ENCODE results near the gene FAM107B. TPM values are rescaled to one million over a fixed set of nuclear protein-coding genes. Genes with fewer than 3 reads are reported as not detected.

FAM107B gene
- polyA plus RNA-seq, 4 donors, result 85.6 to 118 (median 114) TPM

DNA sequence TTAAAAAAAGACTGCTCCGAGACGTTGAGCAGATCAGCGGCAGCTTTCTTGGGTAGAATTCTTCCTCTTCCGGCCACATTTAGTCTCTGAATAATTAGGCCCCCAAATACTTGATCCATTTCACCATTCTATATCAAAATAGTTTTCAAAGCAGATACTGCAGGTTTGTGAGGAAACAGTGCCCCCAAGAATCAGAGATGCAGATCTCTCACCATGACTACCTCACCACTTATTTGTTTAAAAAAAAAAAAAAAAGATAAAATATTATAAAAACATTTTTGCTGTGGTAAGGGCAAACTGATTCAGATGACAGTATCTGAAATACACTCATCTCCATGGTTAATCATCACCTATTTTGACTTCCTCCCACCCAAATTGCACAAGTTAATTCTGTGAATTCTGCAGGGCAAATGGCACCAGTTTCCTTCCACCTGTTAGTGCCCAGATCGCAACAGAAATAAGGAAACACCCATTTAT is 210.4 kb downstream of the FAM107B start:
- no peak for DNase-seq (ENCODE audit: low read depth in 4 of 4, low spot score in 3 of 4)

DNA sequence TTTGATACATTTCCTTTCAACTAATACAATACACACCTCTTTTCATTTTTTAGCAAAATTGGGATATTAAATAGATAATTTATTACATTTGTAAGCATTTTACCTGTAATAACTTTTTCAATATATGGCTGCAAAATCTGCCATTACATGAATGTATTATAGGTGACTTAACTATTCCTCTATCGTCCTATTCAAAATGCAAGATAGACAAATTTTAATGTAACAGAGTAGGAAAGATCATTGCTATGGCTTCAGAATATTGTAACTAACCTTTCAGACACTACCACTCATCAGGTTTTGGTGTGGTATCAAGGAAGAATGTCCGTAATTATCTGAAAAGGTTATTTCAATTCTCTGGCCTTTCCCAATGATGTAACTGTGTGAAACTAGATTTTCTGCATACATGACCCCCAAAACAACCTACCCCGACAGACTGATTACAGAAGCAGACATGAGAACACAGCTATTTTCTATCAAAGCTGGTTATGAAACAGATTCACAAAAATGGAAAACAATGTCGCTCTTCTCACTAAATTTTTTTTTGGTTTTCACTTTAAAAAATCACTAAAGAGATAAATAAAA is 211.2 kb downstream of the FAM107B start:
- DNase-seq (ENCODE audit: low read depth in 4 of 4, low spot score in 3 of 4), result no peak

DNA sequence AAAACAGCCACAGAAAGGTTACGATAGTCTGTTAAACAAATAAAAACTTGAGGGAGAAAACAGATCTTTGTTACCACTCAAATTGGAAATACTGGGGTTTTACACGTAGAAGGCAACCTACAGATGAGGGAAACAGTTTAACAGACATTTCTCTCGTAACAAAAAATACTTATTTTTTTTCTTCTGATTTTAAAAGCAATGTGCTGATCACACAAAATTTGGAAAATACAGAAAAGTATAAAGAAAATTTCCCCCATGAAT is 211.7 kb downstream of the FAM107B start:
- no peak for DNase-seq (ENCODE audit: low read depth in 4 of 4, low spot score in 3 of 4)

DNA sequence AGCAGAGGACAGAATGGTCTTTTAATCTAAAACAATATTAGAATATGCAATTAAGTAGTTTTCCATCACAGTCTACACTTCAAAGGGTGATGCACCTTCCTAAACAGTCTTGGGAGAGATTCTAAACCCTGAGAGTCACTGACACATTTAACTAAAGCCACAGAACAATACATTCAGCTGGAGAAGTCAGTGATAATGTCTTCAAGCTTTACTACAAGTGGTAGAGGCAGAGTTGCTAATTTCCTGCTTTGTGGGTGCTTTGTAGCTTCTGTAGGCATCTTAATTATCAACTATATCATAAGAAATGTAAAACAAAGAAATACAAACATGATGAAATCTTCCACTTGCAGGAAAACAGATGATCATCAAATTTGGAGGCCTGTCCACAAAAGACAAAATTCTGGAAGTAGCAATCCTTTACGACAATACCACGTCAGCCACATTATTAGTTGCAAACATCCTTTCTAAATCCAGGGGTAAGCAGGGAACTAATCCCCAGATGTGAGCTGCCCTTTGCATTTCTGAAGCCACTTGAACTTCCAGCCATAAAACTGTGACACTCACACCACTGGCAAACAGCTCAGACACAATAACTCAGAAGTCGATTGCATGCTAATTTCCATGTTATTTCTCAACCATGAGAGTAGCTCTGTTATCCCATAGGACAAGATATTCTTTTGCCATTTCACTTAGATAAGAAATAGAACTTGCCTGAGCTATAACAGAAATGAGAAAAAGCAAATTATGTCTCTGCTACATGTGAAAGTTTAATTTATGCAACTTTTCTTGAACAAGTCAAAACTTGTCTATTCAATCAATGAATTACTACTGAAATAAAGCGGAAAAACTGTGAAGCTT is 212.2 kb downstream of the FAM107B start:
- DNase-seq (ENCODE audit: low read depth in 4 of 4, low spot score in 3 of 4), result no peak

DNA sequence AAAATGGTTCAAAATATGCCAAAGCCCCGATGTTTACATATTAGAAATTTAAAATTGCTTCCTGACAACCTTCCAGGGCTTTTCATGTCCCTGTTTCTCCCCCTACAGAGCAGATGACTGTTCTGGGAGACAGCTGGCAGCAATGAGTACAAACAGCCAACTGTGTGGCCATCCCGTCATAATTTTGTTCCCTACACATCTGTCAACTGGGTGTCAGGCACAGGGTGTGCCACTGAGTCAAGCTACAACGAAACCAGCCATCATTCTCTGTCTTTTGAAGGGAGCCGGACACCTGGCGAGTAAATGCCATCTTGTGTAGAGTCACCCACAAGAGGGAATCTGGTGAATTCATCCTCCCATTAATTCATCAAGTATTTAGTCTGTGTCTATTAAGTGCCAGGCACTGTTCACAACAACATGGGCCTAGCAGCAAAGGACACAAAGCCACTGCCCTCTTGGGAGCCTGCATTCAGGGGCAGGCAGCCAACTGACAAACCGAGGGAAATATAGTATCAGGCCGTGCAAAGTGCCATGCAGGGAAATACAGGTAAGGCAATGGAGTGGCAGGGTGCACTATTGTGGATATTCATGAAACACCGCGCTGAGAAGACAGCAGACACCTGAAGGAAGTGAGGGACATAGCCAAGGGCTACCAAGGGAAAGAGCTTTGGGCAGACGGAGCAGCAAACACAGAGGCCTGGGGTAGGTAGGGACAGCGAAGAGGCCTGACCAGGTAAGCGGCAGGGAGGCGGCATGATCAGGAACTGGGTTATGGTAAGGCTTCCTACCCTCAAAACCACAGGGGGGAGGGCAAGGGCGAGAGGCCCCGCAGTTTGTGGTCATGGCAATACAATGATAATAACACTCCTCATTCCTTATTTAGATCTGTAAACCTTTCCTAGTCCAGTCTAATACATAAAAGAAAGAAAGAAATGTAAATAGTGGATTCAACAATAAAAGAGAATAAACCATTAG is 213.6 kb downstream of the FAM107B start:
- no peak for DNase-seq (ENCODE audit: low read depth in 4 of 4, low spot score in 3 of 4)

DNA sequence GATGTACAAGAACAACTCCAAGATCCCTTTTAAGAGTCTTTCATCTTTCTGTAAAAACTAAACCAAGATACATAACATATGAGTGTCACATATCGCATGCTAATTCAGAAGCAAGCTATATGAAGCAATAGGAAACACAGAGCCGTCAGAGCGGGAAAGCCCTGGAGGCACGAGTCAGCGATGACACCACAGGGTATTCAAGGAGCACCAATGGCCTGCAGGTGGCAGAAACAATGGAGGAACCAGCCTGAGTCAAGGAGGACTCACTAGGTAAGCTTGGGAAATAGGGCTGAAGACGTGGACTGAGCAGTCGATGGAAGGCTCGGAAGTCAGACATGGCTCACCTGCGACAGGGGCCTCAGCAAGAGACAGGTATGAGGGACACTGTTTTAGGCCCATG is 214.4 kb downstream of the FAM107B start:
- DNase-seq (ENCODE audit: low read depth in 4 of 4, low spot score in 3 of 4), result no peak

DNA sequence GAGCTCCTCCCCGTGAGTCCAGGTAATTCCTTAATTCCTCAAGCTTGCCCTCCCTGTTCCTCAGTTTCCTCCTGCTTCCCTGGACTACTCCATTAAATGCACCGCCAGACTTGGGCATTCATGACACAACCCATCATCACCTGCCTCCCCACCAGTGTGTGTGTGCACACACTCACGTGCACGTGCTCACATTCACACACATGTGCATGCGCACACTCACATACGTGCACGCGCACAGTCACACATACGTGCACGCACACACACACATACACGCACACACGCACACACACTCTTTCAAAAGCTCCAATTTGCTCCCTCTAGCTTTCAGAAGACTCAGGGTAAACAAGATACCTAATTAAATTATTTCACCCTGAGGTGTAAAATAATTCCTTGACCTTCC is 216.7 kb downstream of the FAM107B start:
- DNase-seq (ENCODE audit: low read depth in 4 of 4, low spot score in 3 of 4), result no peak

DNA sequence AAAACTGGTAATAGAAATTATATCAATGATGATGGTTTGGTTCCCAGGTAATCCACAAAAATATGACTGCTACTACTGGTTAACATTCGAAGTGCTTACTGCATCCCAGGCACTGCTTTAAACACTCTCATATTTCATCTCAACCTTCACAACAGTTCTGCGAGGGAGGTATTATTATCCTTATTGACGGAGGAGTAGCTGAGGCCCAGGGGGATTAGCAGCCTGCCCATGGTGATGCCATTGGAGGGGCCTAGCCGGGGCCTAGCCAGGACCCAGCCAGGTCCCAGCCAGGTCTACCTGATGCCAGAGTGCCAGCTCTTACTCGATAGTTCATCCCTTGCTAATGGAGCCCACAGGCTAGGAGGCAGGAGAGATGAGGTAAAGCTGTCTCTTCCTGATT is 217.1 kb downstream of the FAM107B start:
- DNase-seq (ENCODE audit: low read depth in 4 of 4, low spot score in 3 of 4), result no peak

DNA sequence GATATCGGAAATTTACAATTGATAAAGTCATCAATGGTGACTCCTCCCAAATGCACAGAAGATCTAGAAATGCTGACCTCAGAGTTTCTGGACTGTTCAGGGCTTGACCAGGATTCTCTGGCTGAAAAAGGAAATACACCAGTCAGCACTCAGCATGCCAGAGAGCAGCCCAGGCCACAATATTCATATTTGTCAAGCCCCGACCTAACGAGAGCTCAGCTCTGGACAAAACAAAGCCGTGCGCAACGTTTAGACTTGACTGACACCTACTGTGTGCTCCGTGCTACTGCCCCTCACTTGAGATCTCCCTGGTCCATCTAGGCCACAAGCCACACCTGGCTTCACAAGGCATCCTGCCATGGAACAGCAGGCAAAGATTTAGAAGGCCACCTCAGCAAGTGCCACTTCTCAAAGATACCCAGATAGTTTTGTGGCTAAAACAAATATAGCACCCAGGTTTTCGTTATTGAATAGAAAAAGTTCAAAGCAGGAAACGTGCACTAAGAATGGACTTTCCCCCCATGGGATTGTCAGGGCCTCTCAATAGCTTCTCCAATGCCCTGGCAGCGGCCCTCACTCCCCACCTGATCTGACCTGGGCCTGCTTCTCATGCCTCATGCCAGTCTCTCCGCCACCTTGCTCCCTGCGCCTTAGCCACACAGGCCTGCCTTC is 218.3 kb downstream of the FAM107B start:
- no peak for DNase-seq (ENCODE audit: low read depth in 4 of 4, low spot score in 3 of 4)

DNA sequence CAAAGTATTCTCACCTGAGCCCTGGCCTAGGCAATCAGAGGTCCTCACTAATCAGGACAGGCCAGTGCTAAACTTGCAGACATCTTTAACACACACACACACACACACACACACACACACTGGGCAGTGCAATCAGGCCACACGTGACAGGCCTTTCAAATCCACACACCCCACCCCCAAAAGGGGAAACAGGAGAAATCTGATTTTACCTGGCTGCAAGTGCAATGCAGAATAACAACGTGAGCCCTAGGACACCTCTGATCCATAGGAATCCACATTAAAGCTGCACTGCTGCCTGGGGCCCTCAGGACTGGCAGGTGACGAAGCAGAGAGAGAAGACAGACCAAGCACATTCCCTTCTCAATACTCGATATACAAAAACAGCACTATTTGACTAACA is 218.9 kb downstream of the FAM107B start:
- DNase-seq (ENCODE audit: low read depth in 4 of 4, low spot score in 3 of 4), result no peak

DNA sequence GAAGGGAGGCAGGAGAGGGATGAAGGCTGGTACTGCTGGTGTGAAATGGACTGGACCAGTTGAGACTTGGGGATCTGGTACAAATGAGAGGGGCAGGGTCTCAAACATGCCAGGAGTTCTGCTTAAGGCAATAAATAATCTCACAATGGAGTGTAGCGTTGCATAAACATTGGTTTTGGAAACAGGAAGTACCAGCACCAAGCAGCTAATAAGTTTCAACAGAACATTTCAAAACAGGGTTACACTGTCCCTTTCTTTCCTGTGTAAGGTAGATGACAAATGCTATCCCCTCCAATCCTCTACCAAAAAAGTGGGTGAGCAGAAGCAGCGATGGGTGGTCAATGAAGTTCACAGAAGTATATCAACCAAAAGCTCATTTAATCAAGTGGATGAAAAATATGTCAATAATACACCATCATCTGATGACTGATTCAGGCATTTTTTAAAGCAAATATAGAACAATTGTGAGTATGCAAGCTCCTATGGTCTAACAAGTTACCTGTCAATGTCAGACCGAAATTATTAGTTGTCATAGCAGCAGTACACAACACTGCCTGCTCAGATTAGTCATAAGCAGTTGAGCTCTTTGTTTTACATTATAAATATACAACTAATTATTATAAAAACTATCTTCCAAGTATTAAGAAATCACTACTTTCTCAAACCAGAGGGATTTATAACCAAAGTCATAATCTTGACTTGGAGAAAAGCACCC is 220.0 kb downstream of the FAM107B start:
- DNase-seq (ENCODE audit: low read depth in 4 of 4, low spot score in 3 of 4), result no peak

DNA sequence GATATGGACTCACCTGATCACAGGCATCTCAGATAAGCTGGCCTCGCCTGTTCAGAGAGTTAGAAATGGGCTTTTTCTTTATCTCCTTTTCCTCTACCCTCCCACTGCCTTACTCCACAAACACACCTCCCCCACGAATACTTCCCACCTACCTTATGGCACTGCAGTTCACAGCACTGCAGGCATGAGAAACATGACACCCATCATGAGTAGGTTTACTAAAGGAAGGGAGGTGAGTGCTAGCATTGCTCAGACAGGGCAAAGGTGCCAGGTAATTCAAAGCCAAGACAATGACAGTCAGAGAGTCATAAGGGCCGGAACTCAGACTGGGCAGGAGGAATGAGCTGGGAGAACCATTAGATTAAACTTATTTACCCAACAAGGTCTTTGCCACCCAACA is 220.6 kb downstream of the FAM107B start:
- DNase-seq (ENCODE audit: low read depth in 4 of 4, low spot score in 3 of 4), result no peak

DNA sequence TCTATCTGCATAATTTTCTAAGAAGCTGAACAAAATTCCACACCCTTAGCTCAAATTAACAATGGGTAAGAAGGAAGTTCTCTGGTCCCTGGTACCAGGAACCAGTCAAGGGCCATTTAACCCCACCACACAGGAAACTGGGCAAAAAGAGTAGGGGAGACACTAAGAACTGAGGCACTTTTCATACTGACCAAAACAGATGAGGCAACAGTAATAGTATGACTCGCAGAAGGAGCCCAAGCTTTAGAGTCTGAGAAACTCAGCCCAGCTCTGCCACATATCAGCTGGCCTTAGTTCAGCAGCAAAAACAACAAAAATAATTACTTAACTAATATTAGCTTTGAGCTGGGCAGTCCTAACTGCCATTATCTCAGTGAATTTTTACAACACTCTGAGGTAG is 221.2 kb downstream of the FAM107B start:
- no peak for DNase-seq (ENCODE audit: low read depth in 4 of 4, low spot score in 3 of 4)

DNA sequence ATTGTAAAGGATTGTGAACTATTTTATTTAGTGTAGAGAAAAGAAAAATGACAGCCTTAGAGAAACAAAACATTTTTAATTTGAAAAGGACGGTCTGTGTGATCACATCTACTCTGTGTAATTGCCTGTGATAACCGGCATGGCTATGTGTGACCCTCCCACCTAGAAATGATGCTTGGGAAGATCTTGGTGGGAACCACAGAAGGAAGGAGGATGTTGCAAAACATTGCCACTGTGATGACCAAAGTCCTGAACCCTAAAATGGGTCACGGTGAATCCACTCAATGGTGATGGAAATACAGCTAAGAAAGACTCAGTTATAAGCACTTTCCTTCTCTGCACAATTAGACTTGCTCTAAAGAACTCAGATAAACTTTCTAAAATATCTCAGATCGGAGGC is 222.7 kb downstream of the FAM107B start:
- DNase-seq (ENCODE audit: low read depth in 4 of 4, low spot score in 3 of 4), result no peak

DNA sequence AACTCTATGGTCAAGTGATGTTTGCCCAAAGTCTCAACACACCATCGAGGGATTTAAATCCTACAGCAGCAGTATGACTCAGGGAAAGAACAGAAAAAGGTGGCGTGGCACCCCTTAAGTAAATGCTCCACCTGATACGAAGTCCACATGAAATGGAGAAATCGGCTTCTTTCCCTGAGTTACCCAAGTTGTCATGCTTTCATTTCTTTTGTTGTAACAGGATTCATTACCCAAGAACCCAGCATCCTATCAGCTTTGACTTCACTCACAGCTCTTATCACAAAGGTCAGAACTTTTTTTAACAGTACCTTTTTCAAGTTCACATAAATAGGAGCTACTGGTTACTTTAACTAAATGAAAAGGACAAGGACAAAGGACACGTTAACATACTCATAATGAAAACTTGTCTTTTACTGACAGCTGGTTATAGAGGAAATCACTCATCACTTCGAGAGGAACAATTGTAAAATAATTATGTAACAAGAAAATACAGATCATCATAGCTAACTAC is 224.2 kb downstream of the FAM107B start:
- no peak for DNase-seq (ENCODE audit: low read depth in 4 of 4, low spot score in 3 of 4)

DNA sequence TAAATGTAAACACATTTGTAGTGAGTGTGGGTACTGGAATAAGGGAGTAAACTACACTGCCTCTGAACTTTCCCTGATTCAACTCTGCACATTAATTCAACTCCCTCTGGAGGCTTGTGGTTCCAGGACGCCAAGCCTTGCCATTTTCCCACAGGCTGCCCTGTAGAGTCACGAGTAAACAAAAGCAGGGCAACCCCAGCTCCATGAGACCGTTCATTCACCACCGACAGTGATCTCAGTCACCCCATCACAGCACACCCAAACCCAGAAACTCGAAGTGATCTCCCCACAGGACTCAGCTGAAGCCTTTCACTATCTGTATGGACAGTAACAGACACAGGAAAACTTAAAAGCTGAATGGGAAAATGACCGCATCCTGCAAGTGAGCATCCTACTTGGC is 225.2 kb downstream of the FAM107B start:
- DNase-seq (ENCODE audit: low read depth in 4 of 4, low spot score in 3 of 4), result no peak

DNA sequence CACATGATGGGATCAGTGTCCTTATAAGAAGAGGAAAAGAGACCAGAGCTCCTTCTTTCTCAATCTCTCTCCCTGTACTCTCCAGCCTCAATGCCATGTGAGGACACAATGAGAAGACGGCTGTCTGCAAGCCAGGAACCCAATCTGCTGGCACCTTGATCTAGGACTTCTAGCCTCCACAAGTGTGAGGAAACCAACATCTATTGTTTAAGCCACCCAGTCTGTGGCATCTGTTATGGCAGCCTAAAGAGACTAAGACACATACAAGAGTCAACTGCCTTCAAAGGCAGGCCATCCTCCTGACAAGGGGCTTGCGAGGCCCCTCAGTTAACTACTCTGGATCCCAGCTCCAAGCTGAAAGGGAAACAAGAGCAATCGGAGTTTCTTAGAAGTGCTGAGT is 225.7 kb downstream of the FAM107B start:
- no peak for DNase-seq (ENCODE audit: low read depth in 4 of 4, low spot score in 3 of 4)

DNA sequence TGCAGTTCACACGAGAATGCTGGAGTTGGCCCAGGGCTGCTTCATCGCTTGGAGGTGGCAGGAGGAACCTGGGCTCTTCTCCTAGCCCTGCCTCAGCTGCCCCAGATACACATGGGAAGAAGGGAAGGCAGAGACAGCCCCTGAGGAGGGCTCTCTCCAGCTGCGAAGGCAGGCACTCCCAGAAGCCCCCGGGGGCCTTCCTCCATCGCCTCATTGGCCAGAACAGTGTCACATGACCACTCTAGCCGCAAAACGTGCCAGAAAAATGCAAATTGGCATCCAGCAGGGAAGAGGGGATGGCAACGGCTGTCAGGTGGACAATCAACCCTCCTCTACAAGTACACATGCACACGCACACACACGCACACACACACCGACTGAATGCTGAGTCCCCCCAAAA is 226.2 kb downstream of the FAM107B start:
- DNase-seq (ENCODE audit: low read depth in 4 of 4, low spot score in 3 of 4), result no peak

DNA sequence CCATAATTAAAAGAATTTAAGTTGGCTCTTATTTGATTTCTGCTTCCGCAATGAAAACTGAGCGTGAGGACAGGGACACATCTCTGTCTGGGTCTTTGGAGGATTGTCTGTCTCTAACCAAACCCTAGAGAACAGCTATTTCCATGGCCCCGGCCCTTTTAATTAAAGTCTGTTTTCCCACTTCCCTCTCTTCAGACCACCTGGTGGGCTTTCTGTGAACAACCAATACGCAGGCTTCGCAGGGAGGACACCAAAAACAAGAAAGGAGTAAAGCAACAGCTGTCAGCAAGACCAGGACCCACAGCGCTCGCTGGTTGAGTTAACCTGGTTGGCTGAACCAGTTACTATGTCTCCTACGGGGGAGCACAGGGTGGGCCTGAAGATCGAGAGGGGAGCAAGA is 226.9 kb downstream of the FAM107B start:
- no peak for DNase-seq (ENCODE audit: low read depth in 4 of 4, low spot score in 3 of 4)

DNA sequence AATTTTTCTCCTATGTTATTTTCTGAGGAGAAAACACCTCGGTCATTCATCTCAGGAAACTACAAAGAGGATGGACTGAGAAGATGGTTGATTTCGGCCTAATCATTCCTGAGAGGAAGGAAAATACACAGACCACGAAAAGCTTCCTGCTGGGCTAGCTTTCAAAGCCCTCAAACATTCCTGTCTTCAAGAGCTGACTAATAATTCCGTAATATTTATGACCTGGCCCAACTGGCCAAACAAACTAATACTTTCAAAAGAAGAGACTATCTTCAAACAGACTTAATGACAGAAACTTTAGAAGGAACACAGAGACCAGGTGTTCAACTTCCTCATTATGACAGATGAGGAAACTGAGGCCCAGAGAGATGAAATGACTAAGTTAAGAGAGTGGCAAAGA is 228.9 kb downstream of the FAM107B start:
- no peak for DNase-seq (ENCODE audit: low read depth in 4 of 4, low spot score in 3 of 4)
